ENCODE data around the gene INPP5A. TPM values are rescaled to one million over a fixed set of nuclear protein-coding genes. Genes with fewer than 3 reads are reported as not detected.

The INPP5A gene
- total RNA-seq, 1 experiment from 2014 or later: 16.6 TPM

DNA sequence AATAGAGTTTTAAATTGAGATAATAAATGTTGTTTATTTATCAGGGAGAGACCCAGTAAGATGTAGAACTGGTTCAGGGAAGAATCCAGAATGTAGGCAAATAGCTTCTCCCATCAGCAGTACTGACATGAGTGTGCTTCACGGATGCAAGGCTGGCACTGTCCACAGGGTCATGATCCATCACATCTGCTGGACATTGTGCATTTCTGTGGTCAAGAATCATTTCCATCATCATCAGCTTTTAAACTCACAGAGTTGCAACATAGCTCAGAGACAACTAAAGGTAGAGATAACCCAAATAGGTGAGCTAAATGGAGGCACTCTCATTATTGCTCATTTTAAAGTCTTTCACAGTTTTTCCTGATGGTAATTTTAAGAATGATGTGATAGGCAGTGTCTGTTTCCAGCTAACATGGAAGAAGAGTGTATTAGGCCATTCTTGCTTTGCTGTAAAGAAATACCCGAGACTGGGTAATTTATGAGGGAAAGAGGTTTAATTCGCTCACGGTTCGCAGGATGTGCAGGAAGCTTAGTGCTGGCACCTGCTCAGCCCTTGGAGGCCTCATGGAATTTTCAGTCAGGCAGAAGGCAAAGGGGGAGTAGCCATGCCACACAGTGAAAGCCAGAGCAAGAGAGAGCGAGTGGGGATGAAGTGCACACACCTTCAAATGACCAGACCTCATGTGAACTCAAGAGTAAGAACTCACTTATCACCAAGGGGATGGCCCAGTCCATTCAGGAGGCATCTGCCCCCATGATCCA, 80.8 kb downstream of the INPP5A start:
- TF ChIP-seq, protein P1, sequence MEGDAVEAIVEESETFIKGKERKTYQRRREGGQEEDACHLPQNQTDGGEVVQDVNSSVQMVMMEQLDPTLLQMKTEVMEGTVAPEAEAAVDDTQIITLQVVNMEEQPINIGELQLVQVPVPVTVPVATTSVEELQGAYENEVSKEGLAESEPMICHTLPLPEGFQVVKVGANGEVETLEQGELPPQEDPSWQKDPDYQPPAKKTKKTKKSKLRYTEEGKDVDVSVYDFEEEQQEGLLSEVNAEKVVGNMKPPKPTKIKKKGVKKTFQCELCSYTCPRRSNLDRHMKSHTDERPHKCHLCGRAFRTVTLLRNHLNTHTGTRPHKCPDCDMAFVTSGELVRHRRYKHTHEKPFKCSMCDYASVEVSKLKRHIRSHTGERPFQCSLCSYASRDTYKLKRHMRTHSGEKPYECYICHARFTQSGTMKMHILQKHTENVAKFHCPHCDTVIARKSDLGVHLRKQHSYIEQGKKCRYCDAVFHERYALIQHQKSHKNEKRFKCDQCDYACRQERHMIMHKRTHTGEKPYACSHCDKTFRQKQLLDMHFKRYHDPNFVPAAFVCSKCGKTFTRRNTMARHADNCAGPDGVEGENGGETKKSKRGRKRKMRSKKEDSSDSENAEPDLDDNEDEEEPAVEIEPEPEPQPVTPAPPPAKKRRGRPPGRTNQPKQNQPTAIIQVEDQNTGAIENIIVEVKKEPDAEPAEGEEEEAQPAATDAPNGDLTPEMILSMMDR (IDR thresholded peaks at IDR 0.05; ENCODE audit: unreplicated experiment): no peak
- intact Hi-C loops (cut with micrococcal nuclease; ENCODE audit: unreplicated experiment): no loop called here
- CTCF ChIA-PET: no interaction called here
- H3K4me3 Mint-ChIP-seq (ENCODE audit: low read depth, unreplicated experiment): no peak overlapping the region
- no TSS peak for BruUV-seq (replicated peaks)
- H3K4me1 Mint-ChIP-seq (ENCODE audit: low read depth, unreplicated experiment): no peaks in the 10 kb centered on the region
- H3K27me3 Mint-ChIP-seq (ENCODE audit: unreplicated experiment): no peaks in the 10 kb centered on the region
- H3K27ac Mint-ChIP-seq (ENCODE audit: unreplicated experiment): no peak overlapping the region
- DNase-seq: no peak
- no peaks in the 10 kb centered on the region for H3K36me3 Mint-ChIP-seq (ENCODE audit: insufficient read depth, unreplicated experiment)
- peaks cover 2% of the 10 kb centered on the region for H3K9me3 Mint-ChIP-seq (ENCODE audit: low read depth, unreplicated experiment)

DNA sequence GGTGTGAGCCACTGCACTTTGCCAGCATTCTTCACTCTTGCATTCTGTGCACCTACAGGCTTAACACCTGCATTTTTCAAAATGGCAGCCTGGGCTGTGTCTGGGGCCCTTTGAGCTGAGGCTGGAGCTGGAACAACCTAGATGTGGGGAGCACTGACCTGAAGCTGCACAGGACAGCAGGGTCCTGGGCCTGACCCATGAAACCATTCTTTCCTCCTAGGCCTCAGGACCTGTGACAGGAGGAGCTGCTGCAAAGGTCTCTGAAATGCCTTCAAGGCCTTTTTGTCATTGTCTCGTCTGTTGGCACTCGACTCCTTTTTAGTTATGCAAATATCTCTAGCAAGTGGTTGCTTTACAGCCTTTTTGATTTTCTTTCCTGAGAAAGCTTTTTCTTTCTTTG, 82.3 kb downstream of the INPP5A start:
- H3K4me1 Mint-ChIP-seq (ENCODE audit: low read depth, unreplicated experiment): no peaks in the 10 kb centered on the region
- CTCF ChIA-PET: no interaction called here
- H3K27ac Mint-ChIP-seq (ENCODE audit: unreplicated experiment): no peak overlapping the region
- intact Hi-C loops (cut with micrococcal nuclease; ENCODE audit: unreplicated experiment): no loop called here
- peaks cover 2% of the 10 kb centered on the region for H3K9me3 Mint-ChIP-seq (ENCODE audit: low read depth, unreplicated experiment)
- no peaks in the 10 kb centered on the region for H3K27me3 Mint-ChIP-seq (ENCODE audit: unreplicated experiment)
- no TSS peak for BruUV-seq (replicated peaks)
- no peaks in the 10 kb centered on the region for H3K36me3 Mint-ChIP-seq (ENCODE audit: insufficient read depth, unreplicated experiment)
- no peak overlapping the region for H3K4me3 Mint-ChIP-seq (ENCODE audit: low read depth, unreplicated experiment)
- TF ChIP-seq, protein P1 (IDR thresholded peaks at IDR 0.05; ENCODE audit: unreplicated experiment): no peak
- no peak for DNase-seq

DNA sequence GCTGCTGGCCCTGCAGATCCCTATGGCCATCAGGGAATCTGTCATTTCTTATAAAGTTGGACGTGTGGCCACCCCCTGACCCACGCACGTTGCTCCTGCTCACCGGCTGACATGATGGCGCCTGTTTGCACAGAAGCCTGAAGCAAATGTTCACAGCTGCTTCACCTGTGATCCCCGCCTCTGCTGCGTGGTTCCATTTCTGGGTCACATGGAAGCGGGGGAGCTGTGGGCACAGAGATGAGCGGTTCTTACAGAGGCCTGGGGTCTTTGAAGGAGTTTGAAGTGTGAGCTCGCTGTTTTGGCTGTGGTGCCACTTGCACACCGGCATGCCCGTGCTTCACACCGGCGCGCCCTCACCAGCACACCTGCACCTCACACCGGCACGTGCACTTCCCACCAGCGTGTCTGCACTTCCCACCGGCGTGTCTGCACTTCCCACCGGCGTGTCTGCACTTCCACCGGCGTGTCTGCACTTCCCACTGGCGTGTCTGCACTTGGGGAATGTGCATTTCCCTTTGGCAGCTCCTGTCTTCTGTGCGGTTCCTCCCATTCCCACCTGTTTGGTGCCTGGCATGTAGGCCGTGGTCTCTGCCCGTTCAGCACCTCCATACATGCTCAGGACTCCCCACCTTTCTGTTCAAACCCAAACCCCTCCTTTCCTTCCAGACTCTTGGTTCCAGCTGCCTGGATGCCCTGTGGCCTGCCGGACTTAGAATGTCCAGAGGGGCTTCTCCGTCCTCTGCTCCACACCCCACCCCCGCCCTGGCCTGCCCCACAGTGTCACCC, 86.7 kb downstream of the INPP5A start:
- DNase-seq: no peak
- H3K27me3 Mint-ChIP-seq (ENCODE audit: unreplicated experiment): no peaks in the 10 kb centered on the region
- CTCF ChIA-PET: interaction anchor here (0.6 kb wide), 1 partner anchor 32 kb away, joined by 3 read pairs; no protein-coding TSS in a partner anchor
- H3K27ac Mint-ChIP-seq (ENCODE audit: unreplicated experiment): no peak overlapping the region
- intact Hi-C loops (cut with micrococcal nuclease; ENCODE audit: unreplicated experiment): no loop called here
- no peaks in the 10 kb centered on the region for H3K4me1 Mint-ChIP-seq (ENCODE audit: low read depth, unreplicated experiment)
- TF ChIP-seq, protein P1 (IDR thresholded peaks at IDR 0.05; ENCODE audit: unreplicated experiment): no peak
- no TSS peak for BruUV-seq (replicated peaks)
- H3K9me3 Mint-ChIP-seq (ENCODE audit: low read depth, unreplicated experiment): peaks cover 2% of the 10 kb centered on the region
- H3K4me3 Mint-ChIP-seq (ENCODE audit: low read depth, unreplicated experiment): no peak overlapping the region
- H3K36me3 Mint-ChIP-seq (ENCODE audit: insufficient read depth, unreplicated experiment): no peaks in the 10 kb centered on the region

GRCh38 chr10:132624847-132625471, 87.4 kb downstream of the INPP5A start:
- Mint-ChIP-seq H3K9me3 (ENCODE audit: low read depth, unreplicated experiment) (peaks cover 2% of the 10 kb centered on the region), H3K27ac (ENCODE audit: unreplicated experiment) (no peak overlapping the region), H3K4me3 (ENCODE audit: low read depth, unreplicated experiment) (no peak overlapping the region), H3K27me3 (ENCODE audit: unreplicated experiment) (no peaks in the 10 kb centered on the region), H3K4me1 (ENCODE audit: low read depth, unreplicated experiment) (no peaks in the 10 kb centered on the region), H3K36me3 (ENCODE audit: insufficient read depth, unreplicated experiment) (no peaks in the 10 kb centered on the region)
- no TSS peak for BruUV-seq (replicated peaks)
- intact Hi-C loops (cut with micrococcal nuclease; ENCODE audit: unreplicated experiment): no loop called here
- DNase-seq: no peak
- TF ChIP-seq, protein P1 (IDR thresholded peaks at IDR 0.05; ENCODE audit: unreplicated experiment): no peak
- CTCF ChIA-PET: interaction anchor here (0.6 kb wide), 1 partner anchor 33 kb away, joined by 3 read pairs; no protein-coding TSS in a partner anchor

All from Calu3 (cell line).